Upper lobe of left lung (tissue), 6 donors: Measurements from ENCODE around the gene FASTKD1. TPM values are rescaled to one million over a fixed set of nuclear protein-coding genes. Genes with fewer than 3 reads are reported as not detected.
"Not testable (repeated sequence)": the region's sequence is repeated elsewhere in the genome, so short reads cannot be mapped to it uniquely, and the experiment has no call there.

Source experiments
- ATAC-seq, 2 donors: fragments of 200-7000 bp; cut with Tn5 transposase; one replicate each; pipeline ENCODE4 v1.9.1; 2022; ENCODE audit warnings: mild to moderate bottlenecking in 2 of 2, moderate library complexity in 2 of 2; ENCODE audit not compliant: low FRiP score in 2 of 2
- DNase-seq, 2 donors: peaks; one replicate each; pipeline ENCODE4 v3.0.0-alpha.2; 2019 to 2020
- H3K27ac ChIP-seq, 4 donors: fragments of 200-600 bp; sonication (generic); one replicate each; pipeline ENCODE4 v1.5.1; 2016 to 2019
- H3K27me3 ChIP-seq, 4 donors: fragments of 200-600 bp; sonication (generic); one replicate each; pipeline ENCODE4 v1.5.1; 2017 to 2019
- H3K36me3 ChIP-seq, 4 donors: fragments of 200-600 bp; sonication (generic); one replicate each; pipeline ENCODE4 v1.5.1; 2016 to 2019
- H3K4me1 ChIP-seq, 4 donors: fragments of 200-600 bp; sonication (generic); one replicate each; pipeline ENCODE4 v1.5.1; 2018 to 2019
- H3K4me3 ChIP-seq, 4 donors: fragments of 200-600 bp; sonication (generic); one replicate each; pipeline ENCODE4 v1.5.1; 2017 to 2019; ENCODE audit warnings: mild to moderate bottlenecking in 2 of 4, moderate library complexity in 1 of 4
- H3K9me3 ChIP-seq, 4 donors: fragments of 200-600 bp; sonication (generic); one replicate each; pipeline ENCODE4 v1.5.1; 2018 to 2019
- EP300 ChIP-seq, 4 donors: sonication (generic); formaldehyde crosslinking; IDR thresholded peaks; one replicate each; pipeline ENCODE4 v1.5.1; 2017; ENCODE audit warnings: antibody characterized with exemption in 4 of 4, control low read depth in 2 of 4
- POLR2A ChIP-seq, 4 donors: fragments of 450-650 bp; IDR thresholded peaks; one replicate each; pipeline ENCODE4 v1.5.1; 2016 to 2017; ENCODE audit warnings: antibody characterized with exemption in 4 of 4, mild to moderate bottlenecking in 2 of 4
- POLR2AphosphoS5 ChIP-seq, 2 donors: sonication (generic); formaldehyde crosslinking; IDR thresholded peaks; one replicate each; pipeline ENCODE4 v1.5.1; 2017; ENCODE audit warnings: antibody characterized with exemption in 2 of 2
- WGBS, 2 donors: methylation state at CpG; one replicate each; pipeline ENCODE4 v1.1.5; 2017 to 2018; 5-methylcytosine and 5-hydroxymethylcytosine counted together
- total RNA-seq, 6 donors: library from RNA; depleted of rRNA in 4 of 6; stranded (reverse); fragments of >200 nt in 4 of 6; gene quantifications; one replicate each; pipeline versions ENCODE4 v1.1.0 to v1.2.1, GENCODE V29; 2016 to 2021
- TF ChIP-seq, protein P1 (sequence below), 6 experiments: fragments of 450-650 bp in 4 of 6; fragments of 200-600 bp in 2 of 6; sonication (generic) in 2 of 6; IDR thresholded peaks; one replicate each; pipeline ENCODE4 v1.5.1; 2016 to 2019; ENCODE audit warnings: antibody characterized with exemption in 6 of 6
- donor health status: DM: no; HTN: no; CAD: no; lungs with moderate emphysema.
- donor health status: DM: no; HTN: yes; CAD: no; lungs with severe emphysema.

The FASTKD1 gene
- total RNA-seq, 6 donors from 2014 or later: 14.7 to 21.7 (median 18.4) TPM

DNA sequence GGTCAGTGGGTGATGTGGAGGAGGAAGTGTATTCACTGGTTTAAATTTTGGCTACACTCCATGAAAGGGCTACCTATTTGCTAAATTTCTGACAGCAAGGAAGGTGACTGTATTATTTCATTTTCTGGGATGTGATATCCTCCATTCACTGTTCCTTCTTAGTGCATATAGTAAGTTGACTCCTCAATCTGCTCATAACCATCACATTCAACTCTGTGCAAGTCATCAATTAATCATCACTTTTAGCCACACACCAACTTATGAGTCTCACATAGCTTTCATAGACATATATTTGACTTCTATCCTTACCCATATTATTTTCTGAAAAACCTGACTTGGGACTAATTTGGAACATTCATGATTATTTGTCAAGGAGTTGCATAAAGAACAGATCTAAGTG lies 47.2 kb downstream of the FASTKD1 start:
- Histone ChIP-seq H3K27me3 (no peaks in the 10 kb centered on the region), H3K9me3 (no peaks in the 10 kb centered on the region), H3K27ac (no peak overlapping the region), H3K4me1 (no peaks in the 10 kb centered on the region), H3K4me3 (no peak overlapping the region), H3K36me3 (peaks cover 0 to 16% (median 0%) of the 10 kb centered on the region in 4 donors)
- DNase-seq: no peak
- TF ChIP-seq POLR2AphosphoS5 (IDR thresholded peaks at IDR 0.05) (no peak), EP300 (IDR thresholded peaks at IDR 0.05) (no peak), POLR2A (IDR thresholded peaks at IDR 0.05) (no peak)
- TF ChIP-seq, protein P1, sequence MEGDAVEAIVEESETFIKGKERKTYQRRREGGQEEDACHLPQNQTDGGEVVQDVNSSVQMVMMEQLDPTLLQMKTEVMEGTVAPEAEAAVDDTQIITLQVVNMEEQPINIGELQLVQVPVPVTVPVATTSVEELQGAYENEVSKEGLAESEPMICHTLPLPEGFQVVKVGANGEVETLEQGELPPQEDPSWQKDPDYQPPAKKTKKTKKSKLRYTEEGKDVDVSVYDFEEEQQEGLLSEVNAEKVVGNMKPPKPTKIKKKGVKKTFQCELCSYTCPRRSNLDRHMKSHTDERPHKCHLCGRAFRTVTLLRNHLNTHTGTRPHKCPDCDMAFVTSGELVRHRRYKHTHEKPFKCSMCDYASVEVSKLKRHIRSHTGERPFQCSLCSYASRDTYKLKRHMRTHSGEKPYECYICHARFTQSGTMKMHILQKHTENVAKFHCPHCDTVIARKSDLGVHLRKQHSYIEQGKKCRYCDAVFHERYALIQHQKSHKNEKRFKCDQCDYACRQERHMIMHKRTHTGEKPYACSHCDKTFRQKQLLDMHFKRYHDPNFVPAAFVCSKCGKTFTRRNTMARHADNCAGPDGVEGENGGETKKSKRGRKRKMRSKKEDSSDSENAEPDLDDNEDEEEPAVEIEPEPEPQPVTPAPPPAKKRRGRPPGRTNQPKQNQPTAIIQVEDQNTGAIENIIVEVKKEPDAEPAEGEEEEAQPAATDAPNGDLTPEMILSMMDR (IDR thresholded peaks at IDR 0.05): no peak
- no peak for ATAC-seq

DNA sequence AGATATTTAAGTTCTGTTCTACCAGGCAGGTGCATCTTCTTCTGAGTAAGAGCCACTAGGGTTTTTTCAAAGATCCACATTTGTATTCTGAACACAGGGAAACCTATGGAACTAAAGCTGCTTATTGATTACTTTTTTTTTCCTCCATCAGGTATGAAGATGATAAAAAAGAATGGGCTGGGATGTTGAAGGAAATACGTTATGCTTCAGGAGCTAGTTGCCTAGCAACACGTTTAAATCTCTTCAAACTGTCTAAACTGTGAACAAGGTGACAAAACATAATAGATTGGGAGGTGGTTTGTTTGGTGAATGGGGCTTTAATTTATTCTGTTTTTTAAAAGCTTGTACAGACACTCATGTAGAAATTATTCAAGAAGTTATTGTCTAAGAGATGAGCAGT lies 48.2 kb downstream of the FASTKD1 start:
- WGBS, 2 donors: 70 to 79% methylated on average over 2 of the region's 2 CpGs
- Histone ChIP-seq H3K27me3 (no peaks in the 10 kb centered on the region), H3K4me1 (no peaks in the 10 kb centered on the region), H3K27ac (no peak overlapping the region), H3K36me3 (peaks cover 0 to 7% (median 0%) of the 10 kb centered on the region in 4 donors), H3K4me3 (no peak overlapping the region), H3K9me3 (no peaks in the 10 kb centered on the region)
- TF ChIP-seq POLR2A (IDR thresholded peaks at IDR 0.05): no peak
- TF ChIP-seq, protein P1 (IDR thresholded peaks at IDR 0.05): no peak
- no peak for DNase-seq
- no peak for ATAC-seq

DNA sequence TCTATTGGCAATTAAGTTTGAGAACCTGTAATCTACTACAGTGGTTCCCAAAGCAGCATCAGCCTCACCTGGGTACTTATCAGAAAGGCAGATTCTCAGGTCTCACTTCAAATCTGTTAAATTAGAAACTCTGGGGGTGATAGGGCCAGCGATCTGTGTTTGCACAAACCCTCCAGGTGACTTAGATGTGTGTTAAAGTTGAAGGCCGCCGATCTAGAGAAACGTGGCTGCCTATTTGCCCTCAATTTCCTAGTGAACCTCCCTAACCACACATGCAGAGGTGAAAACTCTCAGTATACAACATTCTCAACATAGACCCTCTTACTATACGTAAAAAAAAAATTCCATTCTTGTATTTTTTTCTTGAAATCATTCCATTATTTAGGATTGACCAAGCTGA lies 50.0 kb downstream of the FASTKD1 start:
- no peak for DNase-seq
- Histone ChIP-seq H3K27me3 (no peaks in the 10 kb centered on the region), H3K9me3 (no peaks in the 10 kb centered on the region), H3K27ac (no peak overlapping the region), H3K36me3 (no peaks in the 10 kb centered on the region), H3K4me1 (no peaks in the 10 kb centered on the region), H3K4me3 (no peak overlapping the region)
- TF ChIP-seq EP300 (IDR thresholded peaks at IDR 0.05) (no peak), POLR2AphosphoS5 (IDR thresholded peaks at IDR 0.05) (no peak), POLR2A (IDR thresholded peaks at IDR 0.05) (no peak)
- TF ChIP-seq, protein P1 (IDR thresholded peaks at IDR 0.05): no peak
- no peak for ATAC-seq
- whole genome bisulfite sequencing, 2 donors: 65 to 69% methylated on average over 5 of the region's 5 CpGs

DNA sequence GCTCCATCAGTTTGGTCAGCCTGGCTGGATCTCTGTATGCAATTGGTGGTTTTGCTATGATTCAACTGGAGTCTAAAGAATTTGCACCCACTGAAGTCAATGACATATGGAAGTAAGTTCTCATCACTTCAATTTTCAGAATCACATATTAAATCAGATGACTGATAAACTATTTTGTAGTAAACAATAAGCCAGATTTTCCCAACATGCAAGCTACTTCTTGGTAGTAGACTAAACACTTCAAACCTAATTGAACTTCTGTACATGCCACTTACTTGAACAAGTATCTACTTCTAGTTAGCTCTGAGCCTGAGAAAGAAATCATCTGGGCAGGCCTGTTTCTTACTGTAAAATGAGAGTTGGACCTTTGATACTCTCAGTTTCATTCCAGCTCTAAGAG lies 52.8 kb downstream of the FASTKD1 start:
- Histone ChIP-seq H3K27me3 (no peaks in the 10 kb centered on the region), H3K27ac (no peak overlapping the region), H3K36me3 (no peaks in the 10 kb centered on the region), H3K4me1 (no peaks in the 10 kb centered on the region), H3K9me3 (no peaks in the 10 kb centered on the region), H3K4me3 (no peak overlapping the region)
- DNase-seq (no peak), ATAC-seq (no peak)
- TF ChIP-seq, protein P1 (IDR thresholded peaks at IDR 0.05): no peak
- TF ChIP-seq POLR2A (IDR thresholded peaks at IDR 0.05) (no peak), POLR2AphosphoS5 (IDR thresholded peaks at IDR 0.05) (no peak), EP300 (IDR thresholded peaks at IDR 0.05) (no peak)

DNA sequence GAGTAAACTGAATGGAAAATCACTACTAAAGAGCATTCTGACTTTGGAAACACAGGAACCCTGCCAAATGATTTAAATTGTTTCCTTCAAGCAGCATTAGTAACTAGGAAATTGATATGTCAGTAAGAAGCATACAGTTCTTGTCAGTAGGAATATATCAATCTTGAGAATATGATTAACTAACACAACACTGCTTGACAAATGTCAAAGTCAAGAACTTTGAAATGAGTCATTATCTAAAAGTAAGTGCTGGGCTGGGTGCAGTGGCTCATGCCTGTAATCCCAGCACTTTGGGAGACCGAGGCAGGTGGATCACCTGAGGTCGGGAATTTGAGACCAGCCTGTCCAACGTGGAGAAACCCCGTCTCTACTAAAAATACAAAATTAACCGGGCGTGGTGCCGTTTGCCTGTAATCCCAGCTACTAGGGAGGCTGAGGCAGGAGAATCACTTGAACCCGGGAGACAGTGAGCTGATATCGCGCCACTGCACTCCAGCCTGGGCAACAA lies 57.1 kb downstream of the FASTKD1 start:
- H3K27me3 ChIP-seq, ATAC-seq, H3K4me1 ChIP-seq, H3K27ac ChIP-seq, H3K9me3 ChIP-seq, H3K36me3 ChIP-seq, H3K4me3 ChIP-seq, DNase-seq: not testable (repeated sequence)
- whole genome bisulfite sequencing, 2 donors: 94 to 95% methylated on average over 10 of the region's 10 CpGs

DNA sequence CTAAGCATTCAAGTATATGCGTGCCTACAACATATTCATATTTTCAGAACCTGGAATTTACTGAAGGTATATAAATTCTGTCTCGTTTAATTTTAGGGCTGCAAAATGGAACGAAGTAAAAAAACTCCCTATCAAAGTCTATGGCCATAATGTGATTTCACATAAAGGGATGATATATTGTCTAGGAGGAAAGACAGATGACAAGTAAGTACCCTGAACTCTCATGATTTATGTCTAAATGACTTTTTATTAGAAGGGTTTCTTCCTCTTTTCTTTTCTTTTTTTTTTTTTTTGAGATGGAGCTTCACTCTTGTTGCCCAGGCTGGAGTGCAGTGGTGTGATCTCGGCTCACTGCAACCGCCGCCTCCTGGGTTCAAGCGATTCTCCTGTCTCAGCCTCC lies 58.9 kb downstream of the FASTKD1 start:
- H3K27me3 ChIP-seq, H3K27ac ChIP-seq, ATAC-seq, H3K4me1 ChIP-seq, H3K4me3 ChIP-seq, H3K9me3 ChIP-seq, DNase-seq, H3K36me3 ChIP-seq: not testable (repeated sequence)
- WGBS, 2 donors: 95 to 96% methylated on average over 7 of the region's 7 CpGs
